Mesothelial cell of epicardium (in vitro differentiated cells): Measurements from ENCODE around the gene WDR93. TPM values are rescaled to one million over a fixed set of nuclear protein-coding genes. Genes with fewer than 3 reads are reported as not detected.

ENCODE experiments used
- DNase-seq, 2 experiments: peaks; one replicate each; pipeline ENCODE4 v3.0.0; 2021; ENCODE audit warnings: low spot score in 2 of 2; ENCODE audit not compliant: unreplicated experiment in 2 of 2
- H3K27ac Mint-ChIP-seq: 2 replicates; pipeline ENCODE4 v1.8.0; 2021; ENCODE audit warnings: mixed read lengths
- H3K27me3 Mint-ChIP-seq: 2 replicates; pipeline ENCODE4 v1.8.0; 2021; ENCODE audit warnings: low read depth, mixed read lengths
- H3K36me3 Mint-ChIP-seq: 2 replicates; pipeline ENCODE4 v1.8.0; 2021; ENCODE audit warnings: mixed read lengths
- H3K4me1 Mint-ChIP-seq: 2 replicates; pipeline ENCODE4 v1.8.0; 2021; ENCODE audit warnings: mixed read lengths
- H3K4me3 Mint-ChIP-seq: 2 replicates; pipeline ENCODE4 v1.8.0; 2021; ENCODE audit warnings: mild to moderate bottlenecking, moderate library complexity, mixed read lengths
- H3K9me3 Mint-ChIP-seq: 2 replicates; pipeline ENCODE4 v1.8.0; 2021; ENCODE audit warnings: mixed read lengths
- total RNA-seq: library from RNA; stranded (reverse); gene quantifications from 3 replicates; pipeline ENCODE4 v1.2.1, GENCODE V29; 2021
- TF ChIP-seq, protein P1 (sequence below): fragments of 200-600 bp; sonication (generic); IDR thresholded peaks from one replicate; pipeline ENCODE4 v1.5.0; 2021; ENCODE audit warnings: antibody characterized with exemption; ENCODE audit not compliant: unreplicated experiment

WDR93 gene
- total RNA-seq, 1 donor from 2014 or later = 0.34 TPM

DNA sequence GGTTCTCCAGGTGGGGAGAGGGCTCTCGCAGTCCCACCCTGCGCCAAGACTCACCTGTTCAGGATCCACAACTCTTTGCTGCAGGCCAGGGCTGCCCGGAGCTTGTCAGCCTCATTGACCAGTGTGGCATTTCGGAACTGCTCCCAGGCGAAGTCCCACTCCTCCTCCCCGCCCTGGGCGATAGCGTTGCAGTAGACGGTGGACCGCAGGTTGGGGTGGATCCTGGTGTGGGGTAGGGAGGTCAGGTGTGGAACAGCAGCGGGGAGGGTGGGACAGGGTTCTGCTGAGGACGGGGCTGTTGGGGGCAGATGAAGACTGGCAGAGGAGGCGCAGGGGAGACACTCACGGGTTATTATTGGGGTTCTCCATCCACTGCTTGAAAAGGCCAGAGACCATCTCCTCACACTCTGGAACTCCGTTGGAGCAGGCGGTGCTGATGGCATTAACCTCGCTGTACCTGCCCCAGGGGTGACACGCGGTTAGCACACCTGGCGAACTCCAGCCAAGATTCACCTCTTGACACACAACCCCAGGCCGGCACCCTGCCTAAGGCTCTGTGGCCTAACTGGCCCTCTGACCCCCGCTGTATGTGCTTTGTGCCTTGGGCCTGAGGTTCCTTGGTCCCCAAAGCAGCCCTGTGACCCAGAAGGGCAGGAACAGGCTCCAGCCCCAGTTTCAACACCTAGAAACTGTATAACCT, 101.6 kb downstream of the WDR93 start:
- Mint-ChIP-seq H3K4me1 (peaks cover 12% of the 10 kb centered on the region), H3K9me3 (peaks cover 15% of the 10 kb centered on the region), H3K27ac (no peak overlapping the region), H3K36me3 (peaks cover 9% of the 10 kb centered on the region), H3K4me3 (no peak overlapping the region), H3K27me3 (no peaks in the 10 kb centered on the region)
- TF ChIP-seq, protein P1, sequence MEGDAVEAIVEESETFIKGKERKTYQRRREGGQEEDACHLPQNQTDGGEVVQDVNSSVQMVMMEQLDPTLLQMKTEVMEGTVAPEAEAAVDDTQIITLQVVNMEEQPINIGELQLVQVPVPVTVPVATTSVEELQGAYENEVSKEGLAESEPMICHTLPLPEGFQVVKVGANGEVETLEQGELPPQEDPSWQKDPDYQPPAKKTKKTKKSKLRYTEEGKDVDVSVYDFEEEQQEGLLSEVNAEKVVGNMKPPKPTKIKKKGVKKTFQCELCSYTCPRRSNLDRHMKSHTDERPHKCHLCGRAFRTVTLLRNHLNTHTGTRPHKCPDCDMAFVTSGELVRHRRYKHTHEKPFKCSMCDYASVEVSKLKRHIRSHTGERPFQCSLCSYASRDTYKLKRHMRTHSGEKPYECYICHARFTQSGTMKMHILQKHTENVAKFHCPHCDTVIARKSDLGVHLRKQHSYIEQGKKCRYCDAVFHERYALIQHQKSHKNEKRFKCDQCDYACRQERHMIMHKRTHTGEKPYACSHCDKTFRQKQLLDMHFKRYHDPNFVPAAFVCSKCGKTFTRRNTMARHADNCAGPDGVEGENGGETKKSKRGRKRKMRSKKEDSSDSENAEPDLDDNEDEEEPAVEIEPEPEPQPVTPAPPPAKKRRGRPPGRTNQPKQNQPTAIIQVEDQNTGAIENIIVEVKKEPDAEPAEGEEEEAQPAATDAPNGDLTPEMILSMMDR = no peak
- no peak for DNase-seq

Other genes with a start within 250 kb of the WDR93 start
- gene RHCG, start 194.2 kb upstream of the WDR93 start, total RNA-seq = 0.16 to 0.58 TPM in 2 of 3 replicates, not detected in the other
- 9.1 to 10.2 TPM (median 9.9 TPM) in 3 replicates for gene TICRR, start 115.3 kb upstream of the WDR93 start, total RNA-seq
- 26.5 to 30.1 TPM (median 26.6 TPM) in 3 replicates for gene KIF7, start 35.3 kb upstream of the WDR93 start, total RNA-seq
- gene PLIN1, start 11.4 kb upstream of the WDR93 start, total RNA-seq = 0.27 to 0.58 TPM (median 0.31 TPM) in 3 replicates
- gene PEX11A, start 57 bp upstream of the WDR93 start, total RNA-seq = 6.3 to 7.3 TPM (median 6.5 TPM) in 3 replicates
- gene MESP1, start 60.4 kb downstream of the WDR93 start, total RNA-seq = 0.18 to 0.89 TPM in 2 of 3 replicates, not detected in the other
- gene MESP2, start 85.5 kb downstream of the WDR93 start, total RNA-seq = 0.29 TPM in 1 of 3 replicates, not detected in the others
- 12.5 to 16.3 TPM (median 15.8 TPM) in 3 replicates for gene ANPEP, start 124.0 kb downstream of the WDR93 start, total RNA-seq
- gene AP3S2, start 203.2 kb downstream of the WDR93 start, total RNA-seq = 25.3 to 28.3 TPM (median 26.5 TPM) in 3 replicates
- gene ARPIN, start 222.1 kb downstream of the WDR93 start, total RNA-seq = 26.4 to 29.2 TPM (median 26.4 TPM) in 3 replicates